ENCODE measurements around the gene MAU2.
A peak's percentile ranks its signal among the peaks of the same experiment; 100 is the strongest.
"Not testable (repeated sequence)": the region's sequence is repeated elsewhere in the genome, so short reads cannot be mapped to it uniquely, and the experiment has no call there.

Gene MAU2

GRCh38 chr19:19349365-19349764 is 28.7 kb downstream of the MAU2 start:
- H3K36me3 Mint-ChIP-seq = peaks cover 4% of the 10 kb centered on the region
- no peak overlapping the region for H3K4me3 Mint-ChIP-seq
- H3K9me3 Mint-ChIP-seq = no peaks in the 10 kb centered on the region
- H3K4me1 Mint-ChIP-seq = no peaks in the 10 kb centered on the region
- H3K27ac Mint-ChIP-seq = no peak overlapping the region
- no peaks in the 10 kb centered on the region for H3K27me3 Mint-ChIP-seq

- H3K4me3 Mint-ChIP-seq, H3K4me1 Mint-ChIP-seq, H3K27ac Mint-ChIP-seq, H3K27me3 Mint-ChIP-seq, H3K9me3 Mint-ChIP-seq, H3K36me3 Mint-ChIP-seq: not testable (repeated sequence)
These were observed 30.1 kb downstream of the MAU2 start for GRCh38 chr19:19350756-19351155.

GRCh38 chr19:19352823-19353222 is 32.2 kb downstream of the MAU2 start:
- Mint-ChIP-seq H3K27me3 (no peaks in the 10 kb centered on the region), H3K36me3 (peaks cover 3% of the 10 kb centered on the region), H3K27ac (peak overlapping the region; percentile 24), H3K4me3 (no peak overlapping the region), H3K9me3 (no peaks in the 10 kb centered on the region), H3K4me1 (peaks cover 6% of the 10 kb centered on the region)

- H3K4me1 Mint-ChIP-seq = peaks cover 16% of the 10 kb centered on the region
- H3K27ac Mint-ChIP-seq = no peak overlapping the region
- H3K27me3 Mint-ChIP-seq = no peaks in the 10 kb centered on the region
- H3K9me3 Mint-ChIP-seq = no peaks in the 10 kb centered on the region
- peaks cover 2% of the 10 kb centered on the region for H3K36me3 Mint-ChIP-seq
- no peak overlapping the region for H3K4me3 Mint-ChIP-seq
These were observed 33.4 kb downstream of the MAU2 start for GRCh38 chr19:19354007-19354406.

GRCh38 chr19:19354932-19355331 is 34.3 kb downstream of the MAU2 start:
- Mint-ChIP-seq H3K9me3 (no peaks in the 10 kb centered on the region), H3K4me3 (no peak overlapping the region), H3K36me3 (no peaks in the 10 kb centered on the region), H3K27ac (no peak overlapping the region), H3K4me1 (peaks cover 17% of the 10 kb centered on the region), H3K27me3 (no peaks in the 10 kb centered on the region)

- Mint-ChIP-seq H3K4me3 (no peak overlapping the region), H3K4me1 (peaks cover 17% of the 10 kb centered on the region), H3K27ac (no peak overlapping the region), H3K27me3 (no peaks in the 10 kb centered on the region), H3K36me3 (no peaks in the 10 kb centered on the region), H3K9me3 (no peaks in the 10 kb centered on the region)
These were observed 35.0 kb downstream of the MAU2 start for GRCh38 chr19:19355606-19356139.

- Mint-ChIP-seq H3K27ac (no peak overlapping the region), H3K36me3 (no peaks in the 10 kb centered on the region), H3K27me3 (no peaks in the 10 kb centered on the region), H3K4me1 (peaks cover 24% of the 10 kb centered on the region), H3K9me3 (no peaks in the 10 kb centered on the region), H3K4me3 (no peak overlapping the region)
These were observed 35.9 kb downstream of the MAU2 start for GRCh38 chr19:19356500-19356899.

GRCh38 chr19:19356901-19357566 is 36.4 kb downstream of the MAU2 start:
- Mint-ChIP-seq H3K27ac (no peak overlapping the region), H3K36me3 (no peaks in the 10 kb centered on the region)

GRCh38 chr19:19361075-19361594 is 40.5 kb downstream of the MAU2 start:
- Mint-ChIP-seq H3K27ac (no peak overlapping the region), H3K27me3 (no peaks in the 10 kb centered on the region), H3K36me3 (no peaks in the 10 kb centered on the region), H3K4me1 (peaks cover 37% of the 10 kb centered on the region), H3K4me3 (peak overlapping the region; percentile 51), H3K9me3 (no peaks in the 10 kb centered on the region)

More at GRCh38 chr19:19356901-19357566, 36.4 kb downstream of the MAU2 start:
- Mint-ChIP-seq H3K4me3 (no peak overlapping the region), H3K27me3 (no peaks in the 10 kb centered on the region), H3K4me1 (peaks cover 27% of the 10 kb centered on the region), H3K9me3 (no peaks in the 10 kb centered on the region)

- Mint-ChIP-seq H3K27me3 (no peaks in the 10 kb centered on the region), H3K36me3 (no peaks in the 10 kb centered on the region), H3K4me3 (no peak overlapping the region), H3K9me3 (no peaks in the 10 kb centered on the region), H3K27ac (peak overlapping the region; percentile 51), H3K4me1 (peaks cover 43% of the 10 kb centered on the region)
These were observed 41.4 kb downstream of the MAU2 start for GRCh38 chr19:19362075-19362474.

- peak overlapping the region; percentile 44 for H3K4me3 Mint-ChIP-seq
- peak overlapping the region; percentile 76 for H3K27ac Mint-ChIP-seq
- no peaks in the 10 kb centered on the region for H3K36me3 Mint-ChIP-seq
- no peaks in the 10 kb centered on the region for H3K9me3 Mint-ChIP-seq
- H3K27me3 Mint-ChIP-seq = no peaks in the 10 kb centered on the region
- peaks cover 20% of the 10 kb centered on the region for H3K4me1 Mint-ChIP-seq
These were observed 46.1 kb downstream of the MAU2 start for GRCh38 chr19:19366434-19367396.

GRCh38 chr19:19368087-19368486 is 47.5 kb downstream of the MAU2 start:
- H3K9me3 Mint-ChIP-seq = no peaks in the 10 kb centered on the region
- H3K4me1 Mint-ChIP-seq = peaks cover 21% of the 10 kb centered on the region
- H3K27me3 Mint-ChIP-seq = no peaks in the 10 kb centered on the region
- no peak overlapping the region for H3K4me3 Mint-ChIP-seq
- H3K36me3 Mint-ChIP-seq = no peaks in the 10 kb centered on the region
- H3K27ac Mint-ChIP-seq = no peak overlapping the region

GRCh38 chr19:19371059-19371458 is 50.4 kb downstream of the MAU2 start:
- Mint-ChIP-seq H3K4me3 (no peak overlapping the region), H3K27ac (no peak overlapping the region), H3K9me3 (no peaks in the 10 kb centered on the region), H3K27me3 (no peaks in the 10 kb centered on the region), H3K4me1 (peaks cover 15% of the 10 kb centered on the region), H3K36me3 (no peaks in the 10 kb centered on the region)

GRCh38 chr19:19372656-19373416 is 52.2 kb downstream of the MAU2 start:
- Mint-ChIP-seq H3K9me3 (no peaks in the 10 kb centered on the region), H3K4me3 (peak overlapping the region; percentile 68), H3K36me3 (no peaks in the 10 kb centered on the region), H3K27ac (peak overlapping the region; percentile 90), H3K4me1 (peaks cover 8% of the 10 kb centered on the region), H3K27me3 (no peaks in the 10 kb centered on the region)

GRCh38 chr19:19379527-19379926 is 58.9 kb downstream of the MAU2 start:
- Mint-ChIP-seq H3K9me3 (no peaks in the 10 kb centered on the region), H3K4me3 (no peak overlapping the region), H3K27ac (no peak overlapping the region), H3K27me3 (no peaks in the 10 kb centered on the region), H3K4me1 (peaks cover 3% of the 10 kb centered on the region), H3K36me3 (no peaks in the 10 kb centered on the region)

All from activated naive CD4-positive, alpha-beta T cell treated with anti-CD3 and anti-CD28 coated beads, Interleukin-2, amount 50 U/mL, for 24 hours (primary cell).